GM12873 (cell line): ENCODE measurements around the gene TPPP.
A peak's percentile ranks its signal among the peaks of the same experiment; 100 is the strongest.

Source experiments
- TF ChIP-seq, protein P1 (sequence below): IDR thresholded peaks from 2 replicates; pipeline ENCODE4 v1.5.1; 2012; ENCODE audit warnings: low read depth, mild to moderate bottlenecking, moderate library complexity, low read length, control low read depth; ENCODE audit not compliant: insufficient read depth; ENCODE audit errors: missing control alignments

Gene TPPP

DNA sequence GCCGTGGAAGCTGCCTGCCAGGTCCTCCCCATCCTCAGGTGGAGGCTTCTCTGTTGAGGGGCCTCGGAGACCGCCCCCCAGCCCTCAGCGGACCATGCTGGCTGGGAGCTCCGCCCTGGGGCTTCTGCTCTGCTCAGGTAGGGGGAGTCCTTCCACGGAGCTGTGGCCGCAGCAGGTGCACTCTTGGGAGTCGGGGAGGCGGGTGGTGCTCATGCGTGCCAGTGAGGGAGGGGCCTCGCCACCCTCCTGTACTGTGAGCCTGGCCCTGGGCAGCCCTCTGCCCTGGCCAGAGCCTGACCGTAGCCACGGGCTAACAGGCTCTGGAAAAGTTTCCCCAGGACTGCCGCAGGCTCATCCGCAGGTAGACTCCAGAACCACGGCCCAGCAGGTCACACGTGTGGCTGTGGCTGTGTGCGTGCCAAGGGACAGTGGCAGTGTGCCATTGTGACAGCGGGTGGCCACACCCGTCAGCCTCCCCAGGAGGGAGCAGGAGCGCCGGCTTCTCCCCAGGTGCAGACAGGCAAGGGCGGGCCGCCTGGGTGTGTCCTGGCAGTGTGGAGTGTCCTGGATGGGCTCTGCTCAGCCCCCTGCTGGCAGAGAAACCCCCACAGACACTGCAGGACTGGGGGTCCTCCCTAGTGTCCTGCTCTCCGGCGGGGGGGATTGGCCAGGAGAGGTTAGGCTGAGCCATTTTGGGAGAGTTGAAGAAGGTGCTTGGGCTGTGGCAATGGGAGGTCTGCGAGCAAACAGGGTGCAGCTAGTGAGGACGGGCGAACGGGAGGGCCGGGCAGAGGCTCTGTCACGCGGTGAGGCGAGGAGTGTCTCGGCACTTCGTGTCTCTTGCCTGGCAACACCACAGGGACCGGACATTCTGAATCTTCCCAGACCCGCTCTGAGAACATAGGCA is 29.5 kb downstream of the TPPP start:
- TF ChIP-seq, protein P1, sequence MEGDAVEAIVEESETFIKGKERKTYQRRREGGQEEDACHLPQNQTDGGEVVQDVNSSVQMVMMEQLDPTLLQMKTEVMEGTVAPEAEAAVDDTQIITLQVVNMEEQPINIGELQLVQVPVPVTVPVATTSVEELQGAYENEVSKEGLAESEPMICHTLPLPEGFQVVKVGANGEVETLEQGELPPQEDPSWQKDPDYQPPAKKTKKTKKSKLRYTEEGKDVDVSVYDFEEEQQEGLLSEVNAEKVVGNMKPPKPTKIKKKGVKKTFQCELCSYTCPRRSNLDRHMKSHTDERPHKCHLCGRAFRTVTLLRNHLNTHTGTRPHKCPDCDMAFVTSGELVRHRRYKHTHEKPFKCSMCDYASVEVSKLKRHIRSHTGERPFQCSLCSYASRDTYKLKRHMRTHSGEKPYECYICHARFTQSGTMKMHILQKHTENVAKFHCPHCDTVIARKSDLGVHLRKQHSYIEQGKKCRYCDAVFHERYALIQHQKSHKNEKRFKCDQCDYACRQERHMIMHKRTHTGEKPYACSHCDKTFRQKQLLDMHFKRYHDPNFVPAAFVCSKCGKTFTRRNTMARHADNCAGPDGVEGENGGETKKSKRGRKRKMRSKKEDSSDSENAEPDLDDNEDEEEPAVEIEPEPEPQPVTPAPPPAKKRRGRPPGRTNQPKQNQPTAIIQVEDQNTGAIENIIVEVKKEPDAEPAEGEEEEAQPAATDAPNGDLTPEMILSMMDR = peak; percentile 7

- TF ChIP-seq, protein P1 = no peak
Observed at GRCh38 chr5:662751-663435, 30.3 kb downstream of the TPPP start.

DNA sequence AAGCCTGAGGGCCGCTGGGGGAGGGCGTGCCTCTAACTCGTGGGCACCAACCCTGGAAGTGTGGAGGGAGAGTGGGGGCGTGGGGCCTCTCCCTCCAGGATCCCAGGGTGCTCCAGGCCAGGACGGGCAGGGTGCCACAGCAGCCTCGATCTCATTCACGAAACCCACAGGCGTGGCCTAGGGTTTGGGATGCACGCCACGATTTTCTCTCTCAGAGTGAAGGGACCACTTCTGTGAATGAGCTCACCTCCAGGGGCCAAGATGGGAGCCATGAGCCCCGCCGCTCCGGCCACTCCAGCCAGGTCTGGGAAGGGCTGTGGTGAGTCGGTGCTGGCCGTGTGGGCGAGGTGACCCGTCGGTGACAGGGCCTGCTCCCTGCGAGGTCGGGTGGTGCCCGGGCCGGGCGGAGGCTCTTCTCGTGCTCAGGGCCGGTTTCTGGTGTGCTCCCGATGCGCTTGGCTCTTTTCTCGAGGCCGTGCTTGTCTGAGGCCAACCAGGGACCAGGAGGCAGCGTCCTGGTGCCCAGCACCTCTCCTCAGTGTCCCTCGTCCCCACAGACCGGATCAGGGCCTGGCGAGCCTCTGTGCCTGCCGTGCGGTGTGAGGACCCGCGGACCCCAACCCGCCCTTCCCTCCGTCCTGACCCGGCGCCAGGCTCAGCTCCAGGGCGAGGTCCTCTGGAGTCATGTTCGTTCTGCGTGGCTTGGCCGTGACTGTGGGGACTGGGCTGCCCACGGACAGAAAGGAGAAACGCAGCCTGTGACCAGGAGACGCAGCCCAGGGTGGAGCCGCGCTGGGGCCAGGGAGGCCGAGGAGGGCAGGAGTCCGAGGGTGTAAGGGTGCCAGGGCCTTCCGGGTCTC is 31.0 kb downstream of the TPPP start:
- TF ChIP-seq, protein P1 = no peak

GRCh38 chr5:660491-661030 is 32.6 kb downstream of the TPPP start:
- TF ChIP-seq, protein P1 = no peak

- TF ChIP-seq, protein P1 = no peak
Observed at GRCh38 chr5:659496-660263, 33.5 kb downstream of the TPPP start.

DNA sequence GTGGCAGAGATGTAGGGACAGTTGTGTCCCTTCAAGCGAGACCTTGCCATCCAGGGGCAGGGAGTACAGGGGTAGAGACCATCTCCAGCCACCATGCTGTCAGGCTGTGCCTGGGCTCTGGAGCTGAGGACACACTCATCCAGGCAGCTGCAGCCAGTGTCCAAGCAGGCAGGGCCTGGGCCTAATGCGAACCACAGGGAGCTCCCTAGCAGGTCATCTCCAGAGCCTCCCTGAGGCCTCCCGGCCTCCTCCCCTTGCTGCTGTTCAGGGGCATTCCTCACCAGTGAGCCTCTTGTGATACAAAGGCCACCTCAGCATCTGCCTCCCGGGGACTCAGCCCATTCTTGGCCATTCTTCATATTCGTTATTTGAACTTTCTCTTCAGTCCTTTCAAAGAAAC is 35.0 kb downstream of the TPPP start:
- TF ChIP-seq, protein P1 = no peak
